AG04450 (cell line): ENCODE measurements around the gene ACBD6. TPM values are rescaled to one million over a fixed set of nuclear protein-coding genes. Genes with fewer than 3 reads are reported as not detected.

Experiments
- CTCF ChIA-PET: fragments of 300-600, 350-600 bp; formaldehyde crosslinking; extraction: SDS; loops from one replicate; lab custom pipeline; 2022; ENCODE audit warnings: antibody characterized with exemption, inconsistent platforms; lab: Charles Lee
- POLR2A ChIA-PET: fragments of 350-600 bp; formaldehyde crosslinking; extraction: SDS; loops from one replicate; lab custom pipeline; 2021; ENCODE audit warnings: antibody characterized with exemption, inconsistent platforms; lab: Yijun Ruan, JAX
- DNase-seq: peaks from one replicate; pipeline ENCODE4 v3.0.0-alpha.2; 2011; ENCODE audit warnings: low read depth, low spot score
- H3K27ac ChIP-seq: one replicate; pipeline ENCODE4 v1.5.1; 2012; ENCODE audit warnings: low read depth, low read length, control low read depth
- H3K27me3 ChIP-seq: one replicate; pipeline ENCODE4 v1.6.0; 2012; ENCODE audit warnings: low read length; ENCODE audit not compliant: control insufficient read depth, insufficient read depth
- H3K4me3 ChIP-seq: 2 replicates; pipeline ENCODE4 v1.5.1; 2011; ENCODE audit warnings: mild to moderate bottlenecking, low read depth, low read length, control low read depth
- H3K9me3 ChIP-seq: 2 replicates; pipeline ENCODE4 v1.5.1; 2012; ENCODE audit warnings: low read length; ENCODE audit not compliant: control insufficient read depth, insufficient read depth
- polyA plus RNA-seq: library from polyadenylated mRNA; depleted of rRNA; stranded (reverse); fragments of >200 nt; gene quantifications from 2 replicates; pipeline ENCODE4 v1.2.3, GENCODE V29; 2011
- TF ChIP-seq, protein P1 (sequence below): IDR thresholded peaks from 2 replicates; pipeline ENCODE4 v1.5.1; 2011; ENCODE audit warnings: low read depth, low read length, control low read depth, inconsistent platforms

ACBD6 gene
- polyA plus RNA-seq, 1 experiment: 87.6 TPM

DNA sequence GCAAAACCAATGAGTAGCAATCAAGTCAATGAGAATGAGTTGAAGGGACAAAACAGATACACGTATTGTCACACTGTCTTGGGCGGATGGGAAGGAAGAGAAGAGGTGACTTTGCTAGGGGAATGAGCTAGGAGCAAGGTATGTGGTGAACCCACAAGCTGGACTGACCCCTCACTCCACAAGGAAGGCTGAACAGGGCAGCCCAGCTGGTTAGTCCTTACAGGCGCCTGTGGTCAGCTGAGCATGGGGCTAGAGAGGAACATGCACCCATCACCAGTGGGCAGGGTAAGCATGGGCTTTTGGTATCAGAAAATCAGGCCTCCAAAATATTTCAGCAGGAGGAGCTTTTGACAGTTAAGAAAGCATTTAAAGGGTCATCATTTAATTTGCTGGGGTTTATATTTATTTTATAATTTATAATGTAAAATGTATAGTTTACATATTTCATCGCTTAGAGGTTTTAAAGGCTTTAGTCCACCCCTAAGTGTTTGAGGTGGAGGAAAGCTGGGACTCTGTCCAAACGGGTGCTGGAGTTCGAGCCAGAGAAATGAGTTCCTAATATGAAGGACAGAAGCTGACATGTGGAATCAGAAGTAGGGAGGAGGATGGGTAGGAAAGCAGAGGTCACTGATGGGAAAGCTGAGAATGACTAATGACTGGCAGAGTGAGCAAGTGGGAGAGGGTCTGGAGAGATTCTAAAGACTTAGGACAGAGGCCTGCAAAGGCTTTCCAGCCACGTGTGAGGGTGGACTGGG, 22.0 kb upstream of the ACBD6 start:
- TF ChIP-seq, protein P1, sequence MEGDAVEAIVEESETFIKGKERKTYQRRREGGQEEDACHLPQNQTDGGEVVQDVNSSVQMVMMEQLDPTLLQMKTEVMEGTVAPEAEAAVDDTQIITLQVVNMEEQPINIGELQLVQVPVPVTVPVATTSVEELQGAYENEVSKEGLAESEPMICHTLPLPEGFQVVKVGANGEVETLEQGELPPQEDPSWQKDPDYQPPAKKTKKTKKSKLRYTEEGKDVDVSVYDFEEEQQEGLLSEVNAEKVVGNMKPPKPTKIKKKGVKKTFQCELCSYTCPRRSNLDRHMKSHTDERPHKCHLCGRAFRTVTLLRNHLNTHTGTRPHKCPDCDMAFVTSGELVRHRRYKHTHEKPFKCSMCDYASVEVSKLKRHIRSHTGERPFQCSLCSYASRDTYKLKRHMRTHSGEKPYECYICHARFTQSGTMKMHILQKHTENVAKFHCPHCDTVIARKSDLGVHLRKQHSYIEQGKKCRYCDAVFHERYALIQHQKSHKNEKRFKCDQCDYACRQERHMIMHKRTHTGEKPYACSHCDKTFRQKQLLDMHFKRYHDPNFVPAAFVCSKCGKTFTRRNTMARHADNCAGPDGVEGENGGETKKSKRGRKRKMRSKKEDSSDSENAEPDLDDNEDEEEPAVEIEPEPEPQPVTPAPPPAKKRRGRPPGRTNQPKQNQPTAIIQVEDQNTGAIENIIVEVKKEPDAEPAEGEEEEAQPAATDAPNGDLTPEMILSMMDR: no peak
- CTCF ChIA-PET: interaction anchor here (0.7 to 6.1 kb wide), 2 partner anchors 8 to 15 kb away, joined by 4 to 37 read pairs; no protein-coding TSS in a partner anchor

DNA sequence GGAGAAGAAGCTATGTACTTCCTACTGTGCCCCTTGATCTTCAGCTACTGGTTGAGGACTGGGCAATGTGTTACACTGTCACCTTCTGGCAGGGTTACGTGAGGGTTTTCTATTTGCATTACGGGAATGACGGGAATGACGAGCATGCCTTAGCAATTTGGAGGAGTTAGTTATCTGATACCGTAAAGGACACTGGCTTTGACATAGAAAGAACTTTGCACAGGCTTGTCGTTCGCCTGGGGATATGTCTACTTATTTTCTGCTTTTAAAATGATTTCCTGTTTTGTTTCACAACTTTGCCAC, 19.8 kb upstream of the ACBD6 start:
- H3K4me3 ChIP-seq: no peak overlapping the region
- H3K9me3 ChIP-seq: no peaks in the 10 kb centered on the region
- ChIA-PET CTCF (interaction anchor here (0.7 kb wide), 1 partner anchor 11 kb away, joined by 3 read pairs; no protein-coding TSS in a partner anchor), POLR2A (no interaction called here)
- no peak for DNase-seq
- no peaks in the 10 kb centered on the region for H3K27me3 ChIP-seq
- no peak overlapping the region for H3K27ac ChIP-seq
- TF ChIP-seq, protein P1: no peak

More for the DNA sequence above, 22.0 kb upstream of the ACBD6 start:
- Histone ChIP-seq H3K27ac (no peak overlapping the region), H3K4me3 (no peak overlapping the region), H3K27me3 (no peaks in the 10 kb centered on the region), H3K9me3 (no peaks in the 10 kb centered on the region)
- POLR2A ChIA-PET: interaction anchor here (1.2 to 1.3 kb wide), 2 partner anchors 8 to 108 kb away, joined by 4 to 6 read pairs; partner anchors contain the start of gene XPR1
- DNase-seq: no peak

DNA sequence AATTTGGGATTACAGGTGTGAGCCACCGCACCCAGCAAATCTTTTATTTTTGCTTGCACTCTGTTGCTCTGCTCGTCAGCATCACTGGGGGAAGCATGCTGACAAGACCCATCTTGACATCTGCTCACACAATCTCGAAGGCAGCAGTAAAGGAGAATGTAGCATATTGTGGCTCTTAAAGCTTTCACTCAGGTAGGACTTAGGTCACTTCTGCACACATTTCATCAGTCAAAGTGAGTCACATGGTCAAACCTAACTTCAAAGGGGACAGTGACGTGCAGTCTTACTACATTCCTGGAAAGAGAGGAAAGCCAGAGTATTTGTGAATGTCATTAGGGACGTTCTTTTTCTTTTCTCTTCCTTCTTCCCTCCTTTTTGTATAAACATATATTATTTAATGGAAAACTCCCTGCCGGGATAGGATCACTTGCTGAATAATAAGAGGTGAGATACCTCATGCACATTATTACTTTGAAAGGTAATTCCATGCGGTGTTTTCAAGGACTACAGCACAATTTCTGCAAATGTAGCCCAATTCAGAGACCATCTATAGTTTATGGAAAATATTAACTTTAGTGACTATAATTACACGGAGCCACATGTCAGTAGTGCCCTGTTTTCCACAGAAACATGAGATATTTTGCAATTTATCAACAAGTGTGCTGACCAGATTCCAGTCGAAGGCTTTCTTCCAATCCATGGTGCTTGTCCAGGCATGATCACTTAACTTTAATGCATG, 19.3 kb upstream of the ACBD6 start:
- Histone ChIP-seq H3K27me3 (no peaks in the 10 kb centered on the region), H3K4me3 (no peak overlapping the region), H3K9me3 (no peaks in the 10 kb centered on the region), H3K27ac (no peak overlapping the region)
- DNase-seq: no peak
- ChIA-PET POLR2A (no interaction called here), CTCF (no interaction called here)
- TF ChIP-seq, protein P1: no peak

DNA sequence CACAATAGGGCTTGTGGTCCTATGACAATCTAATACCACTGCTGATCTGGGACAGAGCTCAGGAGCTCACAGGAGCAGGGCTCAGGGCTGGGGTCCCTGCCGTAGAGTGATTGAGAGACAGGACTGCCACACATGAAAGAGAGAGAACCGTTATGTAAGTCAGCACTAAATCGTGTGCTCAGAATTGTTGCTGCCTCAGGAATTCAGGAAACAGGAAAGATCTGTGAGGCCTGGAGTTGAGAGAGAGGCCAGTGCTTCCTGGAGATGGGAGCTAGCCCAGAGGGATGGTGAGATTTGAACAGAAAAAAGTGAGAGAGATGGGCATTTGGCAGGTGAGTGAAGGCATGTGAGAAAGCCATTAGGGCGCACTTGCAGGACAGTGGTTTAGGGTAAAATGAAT, 17.5 kb upstream of the ACBD6 start:
- ChIA-PET POLR2A (no interaction called here), CTCF (interaction anchor here (0.6 to 6.5 kb wide), 2 partner anchors 13 to 343 kb away, joined by 3 to 131 read pairs; no protein-coding TSS in a partner anchor)
- Histone ChIP-seq H3K27me3 (no peaks in the 10 kb centered on the region), H3K27ac (no peak overlapping the region), H3K9me3 (no peaks in the 10 kb centered on the region), H3K4me3 (no peak overlapping the region)
- no peak for DNase-seq
- TF ChIP-seq, protein P1: no peak
